Measurements from ENCODE around the gene RMRP.

RMRP gene

DNA sequence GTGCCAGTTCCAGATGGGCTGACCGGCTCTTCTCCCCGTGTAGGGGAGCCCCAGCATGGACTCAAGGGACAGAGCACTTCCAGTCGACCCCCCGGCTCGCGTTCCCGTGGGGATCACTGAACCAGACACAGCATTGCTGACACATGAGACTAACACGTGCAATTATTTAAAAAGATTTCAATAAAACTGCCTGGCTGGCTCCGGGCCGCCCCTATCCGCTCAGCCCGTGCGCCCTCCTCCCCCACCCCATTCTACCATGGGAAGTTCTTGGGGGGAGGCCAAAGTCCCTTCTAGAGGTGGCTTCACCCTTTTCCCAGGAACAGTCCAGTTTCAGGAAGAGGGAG lies 48.0 kb downstream of the RMRP start:
- DNase-seq (ENCODE audit: low spot score): no peak

DNA sequence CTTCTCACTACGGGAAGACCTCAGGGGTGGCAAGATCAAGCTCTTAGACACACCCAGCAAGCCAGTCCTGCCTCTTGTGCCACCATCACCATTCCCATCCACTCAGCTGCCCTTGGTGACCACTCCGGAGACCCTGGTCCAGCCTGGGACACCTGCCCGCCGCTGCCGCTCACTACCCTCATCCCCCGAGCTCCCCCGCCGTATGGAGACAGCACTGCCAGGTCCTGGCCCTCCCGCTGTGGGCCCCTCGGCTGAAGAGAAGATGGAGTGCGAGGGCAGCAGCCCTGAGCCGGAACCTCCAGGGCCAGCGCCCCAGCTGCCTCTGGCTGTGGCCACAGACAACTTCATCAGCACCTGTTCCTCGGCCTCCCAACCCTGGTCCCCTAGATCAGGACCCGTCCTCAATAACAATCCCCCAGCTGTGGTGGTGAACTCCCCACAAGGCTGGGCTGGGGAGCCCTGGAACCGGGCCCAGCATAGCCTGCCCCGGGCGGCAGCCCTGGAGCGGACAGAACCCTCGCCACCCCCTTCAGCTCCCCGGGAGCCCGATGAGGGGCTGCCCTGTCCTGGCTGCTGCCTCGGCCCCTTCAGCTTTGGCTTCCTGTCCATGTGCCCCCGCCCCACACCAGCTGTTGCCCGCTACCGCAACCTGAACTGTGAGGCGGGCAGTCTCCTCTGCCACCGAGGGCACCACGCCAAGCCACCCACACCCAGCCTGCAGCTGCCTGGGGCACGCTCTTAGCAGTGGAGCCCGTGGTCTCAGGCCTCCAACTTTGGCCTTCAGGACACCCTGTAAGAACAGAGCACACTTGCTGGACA lies 48.6 kb downstream of the RMRP start:
- DNase-seq (ENCODE audit: low spot score): no peak

DNA sequence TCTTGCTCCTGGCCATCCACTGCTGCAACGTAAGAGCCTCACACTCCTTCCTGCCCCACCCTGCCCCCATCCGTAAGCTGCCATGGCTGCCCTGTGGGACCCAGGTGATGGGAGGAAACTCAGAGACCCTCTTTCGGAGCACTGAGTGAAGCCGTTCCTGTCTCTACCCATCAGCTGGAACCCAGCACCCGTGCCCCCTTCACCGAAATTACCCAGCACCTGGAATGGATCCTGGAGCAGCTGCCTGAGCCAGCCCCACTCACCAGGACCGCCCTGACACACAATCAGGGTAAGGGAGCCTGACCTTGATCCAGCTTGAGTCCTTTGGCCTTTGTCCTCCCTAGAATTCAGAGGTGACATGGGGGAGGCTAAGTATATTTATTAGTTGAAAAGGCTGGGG lies 49.6 kb downstream of the RMRP start:
- DNase-seq (ENCODE audit: low spot score): no peak

All from CD4-positive, alpha-beta T cell treated with Interleukin-15 for 4 hours (primary cell).